NCI-H69 (cell line): Measurements from ENCODE around the gene TIMP2.
"Not testable (repeated sequence)": the region's sequence is repeated elsewhere in the genome, so short reads cannot be mapped to it uniquely, and the experiment has no call there.

Experiments
- DNase-seq: peaks from one replicate; lab custom pipeline; 2025; lab: John Stamatoyannopoulos, UW

Gene TIMP2

GRCh38 chr17:78890096-78890495 is 35.1 kb downstream of the TIMP2 start:
- DNase-seq, result not testable (repeated sequence)

GRCh38 chr17:78889531-78889930 is 35.7 kb downstream of the TIMP2 start:
- DNase-seq, result peak; percentile 48

GRCh38 chr17:78888941-78889518 is 36.2 kb downstream of the TIMP2 start:
- DNase-seq, result peak; percentile 95

DNA sequence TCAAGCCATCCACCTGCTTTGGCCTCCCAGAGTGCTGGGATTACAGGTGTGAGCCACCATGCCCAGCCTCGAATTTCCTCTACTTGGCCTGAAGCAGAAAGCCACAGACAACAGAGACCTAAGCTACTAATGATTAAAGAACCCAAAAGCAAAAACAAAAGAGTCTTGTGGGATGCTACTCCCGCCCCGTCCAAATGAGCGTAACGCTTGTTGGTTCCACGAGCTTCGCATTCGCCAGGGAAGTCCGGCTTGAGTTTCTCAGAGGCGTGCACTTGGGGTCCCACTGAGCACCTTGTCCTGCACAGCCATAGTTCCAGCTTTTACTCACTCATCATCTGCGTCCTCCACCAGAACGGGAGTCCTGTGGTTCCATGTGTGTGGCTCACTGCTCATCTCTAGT is 38.2 kb downstream of the TIMP2 start:
- DNase-seq, result no peak

GRCh38 chr17:78885956-78886355 is 39.2 kb downstream of the TIMP2 start:
- no peak for DNase-seq

DNA sequence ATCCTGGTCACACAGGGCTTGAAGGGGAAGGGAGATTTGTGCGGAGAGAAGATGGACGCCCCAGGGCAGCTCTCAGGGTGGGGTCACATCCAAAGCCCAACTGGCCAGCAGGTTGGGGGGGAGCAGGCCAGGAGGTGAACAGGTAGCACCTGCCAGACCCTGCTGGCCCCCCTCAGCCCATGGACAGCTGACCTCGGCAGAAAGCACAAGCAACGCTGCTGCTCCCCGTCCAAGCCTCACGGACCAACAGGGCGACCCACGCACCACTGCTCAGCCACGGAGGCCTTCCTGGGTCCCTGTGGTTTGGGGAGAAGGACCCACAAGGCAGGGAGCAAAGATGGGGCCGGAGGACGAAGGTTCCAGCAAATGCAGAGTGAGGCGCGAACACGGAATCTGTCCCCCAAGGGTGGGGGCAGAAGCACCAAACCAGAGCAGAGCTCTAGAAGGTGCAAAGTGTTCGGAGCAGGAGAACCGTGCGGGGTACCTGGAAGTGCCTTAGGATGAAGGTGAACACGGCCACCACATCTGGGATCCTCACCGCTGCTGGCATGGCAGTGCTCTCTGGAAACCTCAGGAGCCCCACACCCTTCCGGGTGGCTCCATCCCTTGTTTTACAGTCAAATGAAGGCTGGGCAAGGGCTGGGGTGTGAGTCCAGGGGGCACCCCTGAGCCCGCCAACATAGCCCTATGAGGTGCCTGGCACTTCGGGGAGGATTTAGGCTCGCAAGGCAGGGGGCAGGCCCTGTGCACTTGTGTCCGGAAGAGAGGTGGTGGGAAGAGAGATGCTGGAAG is 40.1 kb downstream of the TIMP2 start:
- DNase-seq, result no peak

GRCh38 chr17:78884148-78884825 is 40.9 kb downstream of the TIMP2 start:
- DNase-seq, result no peak

GRCh38 chr17:78883533-78884131 is 41.6 kb downstream of the TIMP2 start:
- peak; percentile 93 for DNase-seq

DNA sequence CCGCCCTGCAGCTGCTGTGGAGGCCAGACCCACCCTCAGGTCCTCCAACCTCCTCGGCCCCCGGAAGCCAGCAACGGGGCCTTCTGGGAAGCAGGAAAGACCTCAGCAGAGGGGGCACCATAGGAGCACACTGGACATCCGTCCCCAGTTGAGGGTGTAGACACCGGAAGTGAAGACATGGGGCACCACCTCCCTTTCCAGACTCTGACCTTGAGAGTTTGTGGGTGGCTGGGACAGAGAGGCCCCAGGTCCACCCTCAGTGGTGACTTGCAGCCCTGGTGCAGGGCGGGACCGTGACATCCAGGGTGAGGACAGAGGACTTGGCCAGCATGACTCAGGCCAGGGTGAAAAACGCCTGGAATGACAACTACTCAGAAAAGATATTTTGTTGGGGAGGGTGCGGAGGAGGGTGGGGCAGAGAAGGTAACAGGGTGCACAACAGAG is 42.1 kb downstream of the TIMP2 start:
- no peak for DNase-seq

- DNase-seq, result no peak
Observed at GRCh38 chr17:78882540-78883088, 42.6 kb downstream of the TIMP2 start.

- DNase-seq, result no peak
Observed at GRCh38 chr17:78879635-78880186, 45.5 kb downstream of the TIMP2 start.

DNA sequence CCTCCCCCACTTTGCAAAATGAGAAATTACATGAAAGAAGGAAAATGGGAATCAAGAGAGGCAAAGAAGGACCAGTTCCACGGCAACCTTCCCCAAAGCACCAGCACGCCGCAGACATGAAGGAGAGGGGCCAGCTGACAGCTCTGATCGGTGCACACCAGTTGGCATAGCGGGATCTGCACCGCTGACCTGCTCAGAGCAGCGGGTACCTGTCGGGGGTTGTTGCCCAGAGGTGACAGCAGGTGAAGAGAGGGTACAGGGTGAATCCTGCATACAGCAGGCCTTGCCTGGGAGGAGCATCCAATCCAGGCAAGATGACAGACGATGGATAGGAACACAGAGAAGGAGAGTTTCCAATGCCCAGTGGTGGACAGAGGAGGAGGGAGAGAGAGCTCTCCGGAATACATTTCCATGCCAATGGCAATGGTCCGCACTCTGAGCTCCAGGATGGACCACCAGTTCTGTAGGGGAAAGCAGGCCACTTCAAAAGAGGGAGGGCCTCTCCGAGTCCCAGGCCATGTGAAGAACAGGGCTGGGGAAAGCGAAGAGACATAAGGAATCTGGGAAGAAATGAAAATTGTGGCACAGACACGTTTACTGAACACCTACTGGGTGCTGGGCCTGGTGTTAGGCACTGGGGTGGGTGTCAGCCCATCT is 46.2 kb downstream of the TIMP2 start:
- no peak for DNase-seq

- no peak for DNase-seq
Observed at GRCh38 chr17:78878261-78878660, 46.9 kb downstream of the TIMP2 start.

GRCh38 chr17:78876954-78877517 is 48.2 kb downstream of the TIMP2 start:
- peak; percentile 44 for DNase-seq

DNA sequence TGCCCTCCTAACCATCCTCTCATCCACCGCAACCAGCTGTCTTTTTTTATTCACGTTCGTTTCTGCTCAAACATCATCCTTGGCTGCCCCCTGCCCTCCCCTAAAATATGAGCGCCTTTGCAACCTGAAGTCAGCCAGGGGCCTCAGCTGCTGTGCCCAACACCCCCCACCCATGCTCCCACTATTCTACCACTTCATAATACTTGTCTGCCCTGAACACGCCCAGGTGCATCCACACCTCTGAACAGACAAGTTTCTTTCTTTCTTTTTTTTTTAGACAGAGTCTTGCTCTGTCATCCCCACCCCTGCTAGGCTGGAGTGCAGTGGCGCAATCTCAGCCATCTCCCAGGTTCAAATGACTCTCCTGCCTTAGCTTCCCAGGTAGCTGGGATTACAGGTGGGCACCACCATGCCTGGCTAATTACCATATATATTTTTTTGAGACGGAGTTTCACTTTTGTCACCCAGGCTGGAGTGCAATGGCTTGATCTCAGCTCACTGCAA is 49.0 kb downstream of the TIMP2 start:
- no peak for DNase-seq

DNA sequence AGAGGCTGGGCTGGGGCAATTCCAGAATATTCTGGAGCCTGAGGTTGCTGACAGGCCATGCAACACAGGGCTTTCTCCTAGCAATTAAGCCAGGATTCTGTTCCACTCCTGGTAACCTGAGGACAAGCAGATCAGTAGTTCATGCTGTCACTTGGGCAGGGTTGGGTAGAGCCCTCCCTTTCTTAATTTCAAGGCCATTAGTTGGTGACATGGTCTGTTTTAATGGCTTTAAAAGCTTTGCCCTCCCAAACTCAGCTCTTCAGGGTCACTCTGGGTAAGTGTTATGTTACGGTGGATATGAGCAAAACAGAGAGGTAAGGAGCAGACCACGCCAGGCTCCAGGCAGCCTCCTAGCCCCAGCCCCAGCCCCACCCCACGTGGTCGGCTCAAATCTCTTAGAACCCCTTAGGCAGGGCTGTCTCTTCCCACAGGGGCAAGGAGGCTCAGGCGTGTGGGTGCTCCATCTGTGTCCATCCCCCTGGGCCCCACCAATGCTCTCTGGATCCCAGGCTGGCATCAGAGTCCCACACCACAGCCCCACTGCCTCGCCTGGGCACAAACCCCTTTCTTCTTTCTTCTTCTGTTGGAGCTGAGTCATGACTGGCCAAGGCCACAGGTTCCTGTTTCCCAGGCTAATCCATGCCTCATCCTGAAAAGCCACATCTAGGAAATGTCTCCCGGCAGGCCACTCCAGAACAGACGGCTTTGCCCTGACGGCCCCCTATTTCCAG is 49.7 kb downstream of the TIMP2 start:
- DNase-seq, result peak; percentile 52

DNA sequence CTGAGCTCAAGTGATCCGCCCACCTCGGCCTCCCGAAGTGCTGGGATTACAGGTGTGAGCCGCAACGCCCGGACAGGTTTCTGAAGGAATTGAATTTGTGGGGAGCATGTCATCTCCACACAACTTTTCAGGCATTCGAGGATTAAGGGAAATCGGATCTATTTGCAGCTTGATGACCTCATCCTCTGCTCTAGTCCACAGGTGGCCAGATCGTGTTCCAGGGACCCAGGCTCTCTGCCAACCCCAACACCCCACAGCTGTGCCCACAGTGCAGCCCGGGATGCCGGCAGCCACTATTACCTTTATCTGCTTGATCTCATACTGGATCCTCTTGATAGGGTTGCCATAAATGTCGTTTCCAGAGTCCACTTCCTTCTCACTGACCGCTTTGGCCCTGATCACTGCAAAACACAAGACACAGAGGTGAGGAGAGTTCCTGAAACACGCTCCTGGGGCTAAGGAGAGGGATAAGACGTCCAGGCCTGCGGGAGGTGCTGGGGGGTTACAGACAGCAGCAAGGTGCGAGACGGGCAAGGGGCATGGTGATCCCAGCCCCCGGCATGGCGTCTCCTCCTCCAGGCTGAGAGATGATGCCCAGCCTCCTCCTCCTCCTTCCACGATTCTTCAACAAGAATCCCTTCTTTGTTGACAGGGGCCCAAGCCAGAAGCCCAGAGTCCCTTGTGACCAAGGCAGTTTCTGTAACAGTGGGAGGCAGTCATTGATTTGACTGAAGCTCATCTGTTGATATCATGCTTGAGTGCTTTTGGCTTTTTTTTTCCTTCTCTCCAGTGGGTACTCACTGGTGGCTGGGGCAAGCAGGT is 51.5 kb downstream of the TIMP2 start:
- DNase-seq, result peak; percentile 93

GRCh38 chr17:78872486-78872885 is 52.7 kb downstream of the TIMP2 start:
- peak; percentile 21 for DNase-seq

- DNase-seq, result no peak
Observed at GRCh38 chr17:78870621-78871020, 54.6 kb downstream of the TIMP2 start.
